GM21576 (cell line): ENCODE results near the gene OR8B12.

Experiments
- ATAC-seq: cut with Tn5 transposase; IDR thresholded peaks from one replicate; pipeline ENCODE4 v1.9.1; 2021; ENCODE audit warnings: mild to moderate bottlenecking, moderate library complexity; ENCODE audit not compliant: unreplicated experiment

Gene OR8B12

GRCh38 chr11:124543554-124543953 is at the start of gene OR8B12:
OR8B12 (minus strand) TSS chr11:124543654; CDS start chr11:124543654, 0 bp downstream.
- no peak for ATAC-seq

GRCh38 chr11:124592627-124593026 is 49.2 kb upstream of the OR8B12 start:
- ATAC-seq, result no peak

GRCh38 chr11:124591430-124591829 is 48.0 kb upstream of the OR8B12 start:
- ATAC-seq, result no peak

DNA sequence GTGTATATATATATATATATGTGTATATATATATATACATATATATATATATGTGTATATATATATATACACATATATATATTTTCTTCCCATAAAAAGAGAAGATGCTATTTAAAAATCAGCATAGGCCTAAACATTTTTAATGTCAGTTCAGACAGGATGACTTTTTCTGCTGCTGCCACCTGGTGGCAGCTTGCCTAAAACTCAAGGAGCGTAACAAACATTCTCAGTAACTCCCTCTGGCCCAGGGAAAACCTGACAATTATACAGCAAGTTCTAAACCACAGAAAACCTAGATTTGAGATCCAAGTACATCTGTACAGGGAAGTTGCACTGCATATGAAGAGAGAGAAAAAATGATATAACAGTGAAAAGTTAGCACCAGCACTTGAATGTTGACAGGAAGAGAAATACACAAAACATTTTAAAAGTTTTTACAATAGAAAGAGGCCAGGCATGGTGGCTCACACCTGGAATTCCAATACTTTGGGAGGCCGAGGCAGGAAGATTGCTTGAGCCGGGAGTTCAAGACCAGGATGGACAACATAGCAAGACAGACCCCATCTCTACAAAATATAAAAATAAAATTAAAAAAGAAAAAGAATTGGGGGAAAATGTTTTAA is 42.9 kb upstream of the OR8B12 start:
- ATAC-seq, result peak; percentile 47

- ATAC-seq, result no peak
Measured at GRCh38 chr11:124584681-124585372, 41.4 kb upstream of the OR8B12 start.

DNA sequence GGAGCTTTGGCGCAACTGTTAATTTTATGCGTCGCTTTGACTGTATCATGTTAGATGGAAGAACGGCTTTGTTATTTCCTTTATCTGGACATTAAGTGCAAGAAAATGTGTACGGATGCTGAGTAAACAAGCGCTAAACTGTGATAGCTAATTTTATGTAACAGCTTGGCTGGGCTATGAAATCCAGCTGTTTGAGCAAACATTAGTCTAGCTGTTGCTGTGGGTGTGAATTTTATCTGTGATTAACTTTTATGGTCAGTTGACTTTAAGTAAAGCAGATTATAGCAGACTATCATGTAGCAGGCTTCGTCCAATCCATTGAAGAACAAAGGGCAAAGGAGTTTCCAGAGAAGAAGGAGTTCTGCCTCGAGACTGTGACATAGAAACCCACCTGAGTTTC is 40.3 kb upstream of the OR8B12 start:
- no peak for ATAC-seq

DNA sequence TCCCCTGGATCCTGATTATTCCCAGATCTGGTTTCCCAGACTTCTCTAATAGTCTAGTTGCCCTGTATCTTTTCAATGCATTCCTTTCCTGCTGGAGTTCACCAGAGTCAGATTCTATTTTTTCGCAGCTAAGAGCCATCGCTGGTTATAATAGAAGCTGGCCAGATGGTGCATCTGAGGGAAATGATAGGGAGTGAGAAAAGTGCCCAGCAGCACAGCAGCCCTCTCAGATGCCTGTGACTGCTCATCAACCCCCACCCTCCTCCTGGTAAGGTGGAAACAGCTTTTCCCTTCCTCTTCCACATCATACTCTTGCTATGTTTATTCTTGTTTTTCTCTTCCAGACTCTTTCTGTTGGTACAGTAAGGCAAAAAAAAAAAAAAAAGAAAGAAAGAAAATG is 39.1 kb upstream of the OR8B12 start:
- no peak for ATAC-seq

DNA sequence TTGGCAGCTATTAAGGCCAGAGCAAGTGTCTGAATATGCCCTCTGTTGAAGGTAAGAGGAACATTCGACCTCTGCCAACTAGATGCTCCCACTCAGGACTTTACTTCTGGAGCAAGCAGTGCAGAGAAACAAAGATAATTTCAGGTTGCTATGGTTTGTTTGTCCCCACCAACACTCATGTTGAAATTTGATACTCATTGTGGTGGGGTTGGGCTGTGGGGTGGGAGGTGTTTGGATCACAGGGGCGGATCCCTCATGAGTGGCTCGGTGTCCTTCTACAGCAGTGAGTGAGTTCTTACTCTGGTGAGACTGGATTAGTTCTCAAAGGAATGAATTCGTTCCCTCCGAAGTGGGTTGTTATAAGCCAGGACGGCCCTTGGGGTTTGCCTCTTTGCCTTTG is 38.4 kb upstream of the OR8B12 start:
- no peak for ATAC-seq

DNA sequence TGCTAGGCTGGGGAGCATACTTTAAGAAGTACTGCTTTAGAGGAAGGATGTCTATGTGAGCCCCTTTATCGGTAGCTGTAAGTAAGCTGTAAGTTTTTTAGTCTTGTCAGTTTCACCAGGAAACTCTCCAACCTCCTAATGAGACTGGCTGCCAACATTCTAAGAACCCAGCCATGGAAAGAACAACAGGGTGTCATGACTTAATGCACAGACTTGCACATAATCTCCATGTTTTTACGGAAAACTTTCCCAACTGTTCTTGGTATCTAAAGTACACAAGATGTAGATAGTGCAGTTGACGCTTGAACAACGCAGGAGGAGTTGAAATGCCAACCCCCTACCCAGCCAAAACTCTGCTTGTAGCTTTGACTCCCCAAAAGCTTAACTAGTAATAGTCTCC is 35.3 kb upstream of the OR8B12 start:
- no peak for ATAC-seq

- no peak for ATAC-seq
Measured at GRCh38 chr11:124577716-124578427, 34.4 kb upstream of the OR8B12 start.

- ATAC-seq, result no peak
Measured at GRCh38 chr11:124570160-124570559, 26.7 kb upstream of the OR8B12 start.

GRCh38 chr11:124569697-124570096 is 26.2 kb upstream of the OR8B12 start, which contains the start of gene OR8A1:
OR8A1 (plus strand) TSS chr11:124569997; CDS start chr11:124570120, 123 bp downstream.
- no peak for ATAC-seq

DNA sequence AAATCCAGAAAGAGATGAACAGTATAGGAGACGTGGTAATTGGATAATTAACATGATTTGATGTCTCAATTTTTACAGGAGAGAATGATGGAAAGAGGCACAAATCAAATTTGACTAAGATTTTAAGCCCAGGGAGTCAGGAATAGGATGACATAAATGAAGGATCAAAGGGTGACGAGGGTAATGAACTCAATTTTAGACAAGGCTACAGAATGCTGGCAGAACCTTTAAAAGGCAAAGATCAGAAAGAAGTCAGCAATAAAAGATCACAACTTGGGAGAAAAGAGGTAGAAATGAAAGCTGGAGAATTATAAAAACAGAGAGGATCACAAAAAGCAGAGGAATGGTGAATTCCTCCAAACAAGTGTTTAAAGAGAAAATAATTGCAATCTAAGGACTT is 13.4 kb upstream of the OR8B12 start:
- no peak for ATAC-seq

GRCh38 chr11:124551987-124552386 is 8.5 kb upstream of the OR8B12 start:
- ATAC-seq, result no peak

- no peak for ATAC-seq
Measured at GRCh38 chr11:124551189-124551588, 7.7 kb upstream of the OR8B12 start.

GRCh38 chr11:124543145-124543544 is 309 bp downstream of the OR8B12 start:
- ATAC-seq, result no peak

- no peak for ATAC-seq
Measured at GRCh38 chr11:124541204-124541603, 2.2 kb downstream of the OR8B12 start.

- ATAC-seq, result no peak
Measured at GRCh38 chr11:124538019-124538418, 5.4 kb downstream of the OR8B12 start.

DNA sequence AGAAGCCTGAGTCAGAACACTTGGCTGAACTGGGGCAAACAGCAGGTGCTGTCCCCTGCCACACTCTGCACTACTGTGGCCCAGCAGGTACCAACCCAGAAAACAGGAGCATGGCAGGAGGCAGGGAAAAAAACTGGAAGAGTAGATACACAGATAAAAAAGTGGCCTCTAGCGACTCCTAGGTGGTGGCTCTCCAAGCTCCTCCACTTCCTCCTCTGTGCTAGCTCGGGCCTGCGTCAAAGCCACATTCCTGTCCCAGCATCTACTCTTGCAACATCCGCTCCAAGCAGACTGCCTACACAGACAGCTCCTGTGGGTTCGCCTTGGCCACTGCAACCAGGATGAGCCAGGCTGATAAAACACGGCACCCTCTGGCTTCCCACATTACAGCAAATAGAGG is 6.9 kb downstream of the OR8B12 start:
- ATAC-seq, result no peak

- ATAC-seq, result no peak
Measured at GRCh38 chr11:124535552-124536232, 7.8 kb downstream of the OR8B12 start.

DNA sequence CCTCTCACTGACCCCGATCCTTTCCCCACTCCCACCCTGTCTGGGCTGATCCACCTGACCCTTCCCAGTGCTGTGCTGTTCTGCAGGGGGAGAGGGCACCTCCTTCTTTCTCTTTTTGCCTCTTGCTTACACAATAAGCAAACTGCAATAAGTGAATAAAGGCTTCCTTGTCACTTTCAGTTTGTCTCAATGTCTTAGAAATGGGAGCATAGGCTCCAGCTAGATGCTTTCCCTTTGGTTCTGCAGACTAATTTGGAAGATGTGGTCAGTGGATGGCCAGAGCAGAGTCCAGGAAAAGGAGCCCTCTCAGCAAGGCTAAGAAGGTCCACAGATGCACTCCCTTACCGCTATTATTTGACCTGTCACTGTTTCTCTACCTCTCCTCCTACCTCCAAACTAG is 9.4 kb downstream of the OR8B12 start:
- ATAC-seq, result no peak
